SK-N-SH (cell line): ENCODE measurements around the gene NAV1. TPM values are rescaled to one million over a fixed set of nuclear protein-coding genes. Genes with fewer than 3 reads are reported as not detected.

Source experiments
- CTCF ChIA-PET: fragments of 300-600, 350-600 bp; formaldehyde crosslinking; extraction: SDS; loops from one replicate; lab custom pipeline; 2021; lab: Yijun Ruan, JAX
- POLR2A ChIA-PET: fragments of 350-600 bp; sonication (Branson Sonifier 250); formaldehyde crosslinking; extraction: SDS; loops from one replicate; lab custom pipeline; 2020; ENCODE audit warnings: antibody characterized with exemption, inconsistent platforms; lab: Yijun Ruan, JAX
- DNase-seq: peaks from one replicate; pipeline ENCODE4 v3.0.0; 2012
- H2AFZ ChIP-seq: fragments of 200-600 bp; sonication (generic); 2 replicates; pipeline ENCODE4 v1.8.1; 2016; ENCODE audit warnings: antibody characterized with exemption, mild to moderate bottlenecking, low read depth
- H3F3A ChIP-seq: fragments of 200-600 bp; sonication (generic); replicated peaks from 2 replicates; pipeline ENCODE3; 2016; ENCODE audit warnings: antibody characterized with exemption, mild to moderate bottlenecking; ENCODE audit not compliant: insufficient read depth
- H3K27ac ChIP-seq, 2 experiments: fragments of 200-500 bp in 1 of 2; fragments of 200-600 bp in 1 of 2; sonication (Bioruptor generic) in 1 of 2; sonication (generic), shearing (Covaris generic) in 1 of 2; 2 replicates each; pipeline versions ENCODE4 v1.5.1 to v1.6.1; 2014 to 2016; ENCODE audit warnings: low read depth in 2 of 2, inconsistent platforms in 1 of 2, low read length in 1 of 2, mild to moderate bottlenecking in 1 of 2, mixed read lengths in 1 of 2
- H3K27me3 ChIP-seq: fragments of 200-600 bp; sonication (generic), shearing (Covaris generic); 2 replicates; pipeline ENCODE4 v1.6.1; 2016; ENCODE audit warnings: mixed run types; ENCODE audit not compliant: insufficient read depth
- H3K36me3 ChIP-seq, 2 experiments: fragments of 200-500 bp in 1 of 2; fragments of 200-600 bp in 1 of 2; sonication (Bioruptor generic) in 1 of 2; sonication (generic) in 1 of 2; replicated peaks in 1 of 2; 2 replicates each; pipeline versions ENCODE3 to v1.5.1; 2014 to 2016; ENCODE audit warnings: low read length in 1 of 2, mild to moderate bottlenecking in 1 of 2; ENCODE audit not compliant: insufficient read depth in 2 of 2, control insufficient read depth in 1 of 2
- H3K4me1 ChIP-seq, 2 experiments: fragments of 200-500 bp in 1 of 2; fragments of 200-600 bp in 1 of 2; sonication (Bioruptor generic) in 1 of 2; sonication (generic), shearing (Covaris generic) in 1 of 2; 2 replicates each; pipeline versions ENCODE4 v1.5.1 to v1.6.1; 2014 to 2016; ENCODE audit warnings: low read depth in 1 of 2, low read length in 1 of 2, mixed run types in 1 of 2; ENCODE audit not compliant: insufficient read depth in 2 of 2, control insufficient read depth in 1 of 2
- H3K4me2 ChIP-seq: fragments of 200-600 bp; sonication (generic), shearing (Covaris generic); 2 replicates; pipeline ENCODE4 v1.6.1; 2017; ENCODE audit warnings: mixed run types
- H3K4me3 ChIP-seq, 2 experiments: fragments of 200-500 bp in 1 of 2; fragments of 200-600 bp in 1 of 2; sonication (Bioruptor generic) in 1 of 2; sonication (generic), shearing (Covaris generic) in 1 of 2; 2 replicates each; pipeline versions ENCODE4 v1.5.1 to v1.8.1; 2014 to 2016; ENCODE audit warnings: low read depth in 2 of 2, inconsistent platforms in 1 of 2, low read length in 1 of 2, mild to moderate bottlenecking in 1 of 2, mixed read lengths in 1 of 2, moderate library complexity in 1 of 2
- H3K79me2 ChIP-seq: fragments of 200-600 bp; sonication (generic); 2 replicates; pipeline ENCODE4 v1.8.1; 2017; ENCODE audit warnings: mild to moderate bottlenecking; ENCODE audit not compliant: insufficient read depth
- H3K9ac ChIP-seq: fragments of 200-600 bp; sonication (generic); 2 replicates; pipeline ENCODE4 v1.6.1; 2017; ENCODE audit warnings: mixed run types
- H3K9me2 ChIP-seq: fragments of 200-600 bp; sonication (generic); 2 replicates; pipeline ENCODE4 v1.6.1; 2017; ENCODE audit warnings: mixed run types
- H3K9me3 ChIP-seq: fragments of 200-600 bp; sonication (generic); 2 replicates; pipeline ENCODE4 v1.6.1; 2017; ENCODE audit warnings: mixed run types, mild to moderate bottlenecking, moderate library complexity
- H4K20me1 ChIP-seq: fragments of 200-600 bp; sonication (generic); 2 replicates; pipeline ENCODE4 v1.6.1; 2017; ENCODE audit warnings: mild to moderate bottlenecking, mixed run types; ENCODE audit not compliant: insufficient read depth
- ELF1 ChIP-seq: IDR thresholded peaks from 2 replicates; pipeline ENCODE4 v1.4.0; 2012
- EP300 ChIP-seq, 2 experiments: IDR thresholded peaks; 2 replicates each; pipeline versions ENCODE4 v1.4.0 to v1.6.1; 2012; ENCODE audit warnings: borderline replicate concordance in 1 of 2, low read depth in 1 of 2, low read length in 1 of 2
- FOSL2 ChIP-seq: IDR thresholded peaks from 2 replicates; pipeline ENCODE4 v1.4.0; 2012; ENCODE audit warnings: low read depth, mild to moderate bottlenecking, moderate library complexity, borderline replicate concordance
- GATA2 ChIP-seq: sonication (generic); formaldehyde crosslinking; IDR thresholded peaks from 2 replicates; pipeline ENCODE4 v1.5.0; 2020; ENCODE audit warnings: mild to moderate bottlenecking, missing genetic modification reagents
- MEF2A ChIP-seq: IDR thresholded peaks from 2 replicates; pipeline ENCODE4 v1.4.0; 2012; ENCODE audit warnings: low read depth, borderline replicate concordance
- RAD21 ChIP-seq: IDR thresholded peaks from 2 replicates; pipeline ENCODE4 v1.6.1; 2012; ENCODE audit warnings: mild to moderate bottlenecking, low read length
- RCOR1 ChIP-seq: fragments of 150-350 bp; IDR thresholded peaks from 2 replicates; pipeline ENCODE4 v1.6.1; 2017; ENCODE audit warnings: antibody characterized with exemption, low read length
- SIN3A ChIP-seq: IDR thresholded peaks from 2 replicates; pipeline ENCODE4 v1.6.1; 2012; ENCODE audit warnings: low read depth, mild to moderate bottlenecking, low read length, moderate library complexity, borderline replicate concordance
- SMC3 ChIP-seq: IDR thresholded peaks from 2 replicates; pipeline ENCODE4 v1.6.1; 2012; ENCODE audit warnings: low read depth, low read length, improper control_type of control experiment
- TAF1 ChIP-seq: IDR thresholded peaks from 2 replicates; pipeline ENCODE4 v1.6.1; 2012; ENCODE audit warnings: low read depth, mild to moderate bottlenecking, low read length, moderate library complexity, borderline replicate concordance
- TCF12 ChIP-seq: IDR thresholded peaks from 2 replicates; pipeline ENCODE4 v1.4.0; 2012
- TEAD4 ChIP-seq: IDR thresholded peaks from 2 replicates; pipeline ENCODE4 v1.4.0; 2012; ENCODE audit warnings: mild to moderate bottlenecking, borderline replicate concordance; ENCODE audit not compliant: insufficient read depth
- WGBS: methylation state at CpG from one replicate; pipeline ENCODE4 v1.1.6; 2017; ENCODE audit warnings: low lambda C conversion rate; 5-methylcytosine and 5-hydroxymethylcytosine counted together
- polyA plus RNA-seq, 3 experiments: library from polyadenylated mRNA; depleted of rRNA; stranded (reverse); fragments of >200 nt; gene quantifications; 2 replicates each; pipeline ENCODE4 v1.2.3, GENCODE V29; 2012
- TF ChIP-seq, protein P1 (sequence below): IDR thresholded peaks from 2 replicates; pipeline ENCODE4 v1.4.0; 2012; ENCODE audit warnings: low read depth
- TF ChIP-seq, protein P2 (sequence below): IDR thresholded peaks from 2 replicates; pipeline ENCODE4 v1.4.0; 2012; ENCODE audit warnings: low read depth, borderline replicate concordance
- TF ChIP-seq, protein P3 (sequence below): IDR thresholded peaks from 2 replicates; pipeline ENCODE4 v1.6.1; 2012; ENCODE audit warnings: mild to moderate bottlenecking, low read depth, low read length, moderate library complexity
- TF ChIP-seq, protein P4 (sequence below): fragments of 200-600 bp; sonication (generic); IDR thresholded peaks from 2 replicates; pipeline ENCODE4 v1.6.1; 2017; ENCODE audit warnings: antibody characterized with exemption, mild to moderate bottlenecking, moderate library complexity
- TF ChIP-seq, protein P5 (sequence below): IDR thresholded peaks from 2 replicates; pipeline ENCODE4; 2012

NAV1 gene
- polyA plus RNA-seq, 1 of the 3 experiments (the other 2 are of a cell fraction): 16.1 TPM

DNA sequence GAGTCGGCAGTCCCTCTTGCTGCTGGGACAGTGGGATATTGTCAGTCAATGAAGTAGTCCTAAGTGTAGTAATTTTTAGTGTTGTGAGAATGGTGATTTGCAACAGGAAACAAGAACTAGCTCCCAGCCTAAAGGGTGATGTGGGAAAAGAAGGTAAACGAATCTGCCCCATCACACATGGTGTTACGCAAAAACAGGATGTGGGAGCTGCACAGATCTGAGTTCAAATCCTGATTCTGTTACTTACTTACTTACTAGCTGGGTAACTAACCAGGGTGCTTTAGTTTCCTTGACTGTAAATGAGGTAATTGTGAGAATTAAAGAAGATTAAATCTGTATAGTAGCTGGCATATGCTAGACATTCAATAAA is 22.3 kb downstream of the NAV1 start:
- Histone ChIP-seq H2AFZ (no peak overlapping the region), H3K27me3 (no peaks in the 10 kb centered on the region), H3F3A (peaks cover 60% of the 10 kb centered on the region), H3K9me2 (no peaks in the 10 kb centered on the region), H3K9me3 (no peaks in the 10 kb centered on the region), H3K27ac (peak overlapping the region; percentile 95), H3K36me3 (peaks cover 0 to 19% of the 10 kb centered on the region in 2 experiments), H3K9ac (no peak overlapping the region; the same call in 1 of the 2 replicates), H4K20me1 (peaks cover 46% of the 10 kb centered on the region), H3K4me3 (no peak overlapping the region), H3K4me2 (0 out of 2 replicates have a peak overlapping the region, but pooled peaks have one; percentile 46), H3K79me2 (peaks cover 100% of the 10 kb centered on the region), H3K4me1 (peaks cover 58% of the 10 kb centered on the region in 2 experiments)
- DNase-seq: no peak
- ChIA-PET CTCF (interaction anchor here (0.8 to 12.3 kb wide), 20 partner anchors 9 to 408 kb away, joined by 3 to 397 read pairs (median 8); partner anchors contain the start of gene NAV1), POLR2A (interaction anchor here (1.9 to 2.8 kb wide), 2 partner anchors 88 to 143 kb away, joined by 6 to 13 read pairs; no protein-coding TSS in a partner anchor)
- WGBS: 87% methylated on average over 3 of the region's 3 CpGs
- TF ChIP-seq MEF2A (no peak), SIN3A (no peak), SMC3 (no peak)
- TF ChIP-seq, protein P1, sequence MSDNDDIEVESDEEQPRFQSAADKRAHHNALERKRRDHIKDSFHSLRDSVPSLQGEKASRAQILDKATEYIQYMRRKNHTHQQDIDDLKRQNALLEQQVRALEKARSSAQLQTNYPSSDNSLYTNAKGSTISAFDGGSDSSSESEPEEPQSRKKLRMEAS: no peak

DNA sequence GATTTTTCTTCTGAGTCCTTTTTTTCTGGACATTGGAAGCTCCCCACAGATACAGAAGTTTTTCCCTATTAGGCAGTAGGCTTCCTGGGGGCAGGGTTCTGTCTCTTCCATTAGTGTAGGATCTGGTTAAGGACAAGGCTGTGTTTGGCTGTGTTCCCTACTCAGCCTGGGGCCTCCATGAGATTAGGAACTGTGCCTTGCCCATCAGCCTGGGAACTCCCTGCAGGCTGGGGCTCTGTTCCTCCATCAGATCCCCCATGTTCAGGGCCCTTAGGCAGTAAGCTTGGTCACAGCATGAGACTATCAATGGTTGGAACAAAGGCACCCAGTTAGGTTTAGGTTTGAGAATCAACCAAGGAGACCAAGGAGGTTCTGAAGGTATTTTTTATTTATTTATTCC is 22.7 kb downstream of the NAV1 start:
- CTCF ChIA-PET: interaction anchor here (0.8 to 12.3 kb wide), 16 partner anchors 13 to 232 kb away, joined by 3 to 397 read pairs (median 6); partner anchors contain the start of gene NAV1
- no peak overlapping the region for H2AFZ ChIP-seq
- no peaks in the 10 kb centered on the region for H3K9me2 ChIP-seq
- H3K27ac ChIP-seq: peak overlapping the region; percentile 95
- peaks cover 0 to 21% of the 10 kb centered on the region in 2 experiments for H3K36me3 ChIP-seq
- peaks cover 56% of the 10 kb centered on the region for H3F3A ChIP-seq
- peak overlapping the region; percentile 57; the same call in 1 of the 2 replicates for H3K9ac ChIP-seq
- POLR2A ChIA-PET: interaction anchor here (0.6 to 2.8 kb wide), 3 partner anchors 84 to 141 kb away, joined by 3 to 13 read pairs (median 4); no protein-coding TSS in a partner anchor
- DNase-seq: no peak
- no peak overlapping the region for H3K4me3 ChIP-seq
- no peaks in the 10 kb centered on the region for H3K27me3 ChIP-seq
- H3K4me1 ChIP-seq: peaks cover 54 to 60% of the 10 kb centered on the region in 2 experiments
- peak overlapping the region; percentile 59 for H3K4me2 ChIP-seq
- H3K79me2 ChIP-seq: peaks cover 100% of the 10 kb centered on the region
- peaks cover 47% of the 10 kb centered on the region for H4K20me1 ChIP-seq
- no peaks in the 10 kb centered on the region for H3K9me3 ChIP-seq
- no peak for TF ChIP-seq RCOR1
- TF ChIP-seq EP300 (IDR thresholded peaks at IDR 0.05; ENCODE audit: borderline replicate concordance in 1 of 2, low read depth in 1 of 2, low read length in 1 of 2): no peak
- no peak for TF ChIP-seq FOSL2
- TF ChIP-seq, protein P2, sequence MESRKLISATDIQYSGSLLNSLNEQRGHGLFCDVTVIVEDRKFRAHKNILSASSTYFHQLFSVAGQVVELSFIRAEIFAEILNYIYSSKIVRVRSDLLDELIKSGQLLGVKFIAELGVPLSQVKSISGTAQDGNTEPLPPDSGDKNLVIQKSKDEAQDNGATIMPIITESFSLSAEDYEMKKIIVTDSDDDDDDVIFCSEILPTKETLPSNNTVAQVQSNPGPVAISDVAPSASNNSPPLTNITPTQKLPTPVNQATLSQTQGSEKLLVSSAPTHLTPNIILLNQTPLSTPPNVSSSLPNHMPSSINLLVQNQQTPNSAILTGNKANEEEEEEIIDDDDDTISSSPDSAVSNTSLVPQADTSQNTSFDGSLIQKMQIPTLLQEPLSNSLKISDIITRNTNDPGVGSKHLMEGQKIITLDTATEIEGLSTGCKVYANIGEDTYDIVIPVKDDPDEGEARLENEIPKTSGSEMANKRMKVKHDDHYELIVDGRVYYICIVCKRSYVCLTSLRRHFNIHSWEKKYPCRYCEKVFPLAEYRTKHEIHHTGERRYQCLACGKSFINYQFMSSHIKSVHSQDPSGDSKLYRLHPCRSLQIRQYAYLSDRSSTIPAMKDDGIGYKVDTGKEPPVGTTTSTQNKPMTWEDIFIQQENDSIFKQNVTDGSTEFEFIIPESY: no peak
- TF ChIP-seq, protein P3, sequence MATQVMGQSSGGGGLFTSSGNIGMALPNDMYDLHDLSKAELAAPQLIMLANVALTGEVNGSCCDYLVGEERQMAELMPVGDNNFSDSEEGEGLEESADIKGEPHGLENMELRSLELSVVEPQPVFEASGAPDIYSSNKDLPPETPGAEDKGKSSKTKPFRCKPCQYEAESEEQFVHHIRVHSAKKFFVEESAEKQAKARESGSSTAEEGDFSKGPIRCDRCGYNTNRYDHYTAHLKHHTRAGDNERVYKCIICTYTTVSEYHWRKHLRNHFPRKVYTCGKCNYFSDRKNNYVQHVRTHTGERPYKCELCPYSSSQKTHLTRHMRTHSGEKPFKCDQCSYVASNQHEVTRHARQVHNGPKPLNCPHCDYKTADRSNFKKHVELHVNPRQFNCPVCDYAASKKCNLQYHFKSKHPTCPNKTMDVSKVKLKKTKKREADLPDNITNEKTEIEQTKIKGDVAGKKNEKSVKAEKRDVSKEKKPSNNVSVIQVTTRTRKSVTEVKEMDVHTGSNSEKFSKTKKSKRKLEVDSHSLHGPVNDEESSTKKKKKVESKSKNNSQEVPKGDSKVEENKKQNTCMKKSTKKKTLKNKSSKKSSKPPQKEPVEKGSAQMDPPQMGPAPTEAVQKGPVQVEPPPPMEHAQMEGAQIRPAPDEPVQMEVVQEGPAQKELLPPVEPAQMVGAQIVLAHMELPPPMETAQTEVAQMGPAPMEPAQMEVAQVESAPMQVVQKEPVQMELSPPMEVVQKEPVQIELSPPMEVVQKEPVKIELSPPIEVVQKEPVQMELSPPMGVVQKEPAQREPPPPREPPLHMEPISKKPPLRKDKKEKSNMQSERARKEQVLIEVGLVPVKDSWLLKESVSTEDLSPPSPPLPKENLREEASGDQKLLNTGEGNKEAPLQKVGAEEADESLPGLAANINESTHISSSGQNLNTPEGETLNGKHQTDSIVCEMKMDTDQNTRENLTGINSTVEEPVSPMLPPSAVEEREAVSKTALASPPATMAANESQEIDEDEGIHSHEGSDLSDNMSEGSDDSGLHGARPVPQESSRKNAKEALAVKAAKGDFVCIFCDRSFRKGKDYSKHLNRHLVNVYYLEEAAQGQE: no peak
- TF ChIP-seq TCF12: no peak
- TF ChIP-seq TEAD4: no peak
- no peak for TF ChIP-seq TAF1
- TF ChIP-seq GATA2 (CRISPR knock-in tag): no peak
- no peak for TF ChIP-seq SIN3A
- TF ChIP-seq, protein P4, sequence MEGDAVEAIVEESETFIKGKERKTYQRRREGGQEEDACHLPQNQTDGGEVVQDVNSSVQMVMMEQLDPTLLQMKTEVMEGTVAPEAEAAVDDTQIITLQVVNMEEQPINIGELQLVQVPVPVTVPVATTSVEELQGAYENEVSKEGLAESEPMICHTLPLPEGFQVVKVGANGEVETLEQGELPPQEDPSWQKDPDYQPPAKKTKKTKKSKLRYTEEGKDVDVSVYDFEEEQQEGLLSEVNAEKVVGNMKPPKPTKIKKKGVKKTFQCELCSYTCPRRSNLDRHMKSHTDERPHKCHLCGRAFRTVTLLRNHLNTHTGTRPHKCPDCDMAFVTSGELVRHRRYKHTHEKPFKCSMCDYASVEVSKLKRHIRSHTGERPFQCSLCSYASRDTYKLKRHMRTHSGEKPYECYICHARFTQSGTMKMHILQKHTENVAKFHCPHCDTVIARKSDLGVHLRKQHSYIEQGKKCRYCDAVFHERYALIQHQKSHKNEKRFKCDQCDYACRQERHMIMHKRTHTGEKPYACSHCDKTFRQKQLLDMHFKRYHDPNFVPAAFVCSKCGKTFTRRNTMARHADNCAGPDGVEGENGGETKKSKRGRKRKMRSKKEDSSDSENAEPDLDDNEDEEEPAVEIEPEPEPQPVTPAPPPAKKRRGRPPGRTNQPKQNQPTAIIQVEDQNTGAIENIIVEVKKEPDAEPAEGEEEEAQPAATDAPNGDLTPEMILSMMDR: no peak
- no peak for TF ChIP-seq ELF1
- TF ChIP-seq, protein P5, sequence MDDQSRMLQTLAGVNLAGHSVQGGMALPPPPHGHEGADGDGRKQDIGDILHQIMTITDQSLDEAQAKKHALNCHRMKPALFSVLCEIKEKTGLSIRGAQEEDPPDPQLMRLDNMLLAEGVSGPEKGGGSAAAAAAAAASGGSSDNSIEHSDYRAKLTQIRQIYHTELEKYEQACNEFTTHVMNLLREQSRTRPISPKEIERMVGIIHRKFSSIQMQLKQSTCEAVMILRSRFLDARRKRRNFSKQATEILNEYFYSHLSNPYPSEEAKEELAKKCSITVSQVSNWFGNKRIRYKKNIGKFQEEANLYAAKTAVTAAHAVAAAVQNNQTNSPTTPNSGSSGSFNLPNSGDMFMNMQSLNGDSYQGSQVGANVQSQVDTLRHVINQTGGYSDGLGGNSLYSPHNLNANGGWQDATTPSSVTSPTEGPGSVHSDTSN: no peak
- no peak for TF ChIP-seq RAD21
